Stimulated activated CD8-positive, alpha-beta memory T cell treated with anti-CD3 and anti-CD28 coated beads, Interleukin-7, amount 100 ng/mL, for 24 hours (primary cell): ENCODE measurements around the gene IL36G.

Experiments used
- DNase-seq: peaks from one replicate; pipeline ENCODE4 v3.0.0-alpha.2; 2020; ENCODE audit warnings: low read depth

Gene IL36G

GRCh38 chr2:112972423-112973086, 5.3 kb upstream of the IL36G start:
- DNase-seq, result no peak

DNA sequence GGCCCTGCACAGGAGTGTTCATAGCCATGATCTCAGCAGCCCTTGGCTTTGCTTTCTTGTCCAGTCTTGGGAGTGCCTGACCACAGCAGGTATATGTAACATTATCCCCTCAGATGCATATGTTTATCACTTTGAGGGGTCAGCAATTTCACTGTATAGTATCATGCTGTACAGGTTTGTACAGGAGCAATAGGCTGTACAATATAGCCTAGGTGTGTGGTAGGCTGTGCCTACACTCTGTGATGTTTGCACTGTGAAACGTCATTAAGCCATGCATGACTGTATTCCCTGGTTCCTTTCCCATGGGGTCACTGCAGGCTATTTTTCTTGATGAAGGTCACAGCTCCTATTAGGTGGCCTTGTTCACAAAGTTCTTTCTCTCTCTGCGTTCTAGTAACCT, 4.7 kb upstream of the IL36G start:
- no peak for DNase-seq

GRCh38 chr2:112979731-112980130, 1.9 kb downstream of the IL36G start:
- DNase-seq, result no peak

GRCh38 chr2:112980537-112980936, 2.7 kb downstream of the IL36G start:
- DNase-seq, result no peak

DNA sequence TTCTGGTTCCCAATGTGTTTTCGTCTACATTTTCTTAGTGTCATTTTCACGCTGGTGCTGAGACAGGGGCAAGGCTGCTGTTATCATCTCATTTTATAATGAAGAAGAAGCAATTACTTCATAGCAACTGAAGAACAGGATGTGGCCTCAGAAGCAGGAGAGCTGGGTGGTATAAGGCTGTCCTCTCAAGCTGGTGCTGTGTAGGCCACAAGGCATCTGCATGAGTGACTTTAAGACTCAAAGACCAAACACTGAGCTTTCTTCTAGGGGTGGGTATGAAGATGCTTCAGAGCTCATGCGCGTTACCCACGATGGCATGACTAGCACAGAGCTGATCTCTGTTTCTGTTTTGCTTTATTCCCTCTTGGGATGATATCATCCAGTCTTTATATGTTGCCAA, 7.3 kb downstream of the IL36G start:
- no peak for DNase-seq

DNA sequence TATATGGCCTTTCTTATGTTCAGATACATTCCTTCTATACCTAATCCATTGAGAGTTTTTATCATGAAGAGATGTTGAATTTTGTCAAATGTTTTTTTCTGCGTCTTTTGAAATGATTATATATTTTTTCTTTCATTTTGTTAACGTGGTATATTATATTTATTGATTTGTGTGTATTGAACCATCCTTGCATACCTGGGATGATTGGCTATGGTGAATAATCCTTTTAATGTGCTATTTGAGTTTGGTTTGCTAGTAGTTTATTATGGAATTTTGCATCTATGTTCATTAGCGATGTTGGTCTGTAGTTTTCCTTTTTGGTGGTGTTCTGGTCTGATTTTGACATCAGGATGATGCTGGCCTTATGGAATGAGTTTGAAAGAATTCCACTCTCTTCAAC, 11.8 kb downstream of the IL36G start:
- no peak for DNase-seq

- DNase-seq, result no peak
Observed at GRCh38 chr2:112993831-112994230, 16.0 kb downstream of the IL36G start.

DNA sequence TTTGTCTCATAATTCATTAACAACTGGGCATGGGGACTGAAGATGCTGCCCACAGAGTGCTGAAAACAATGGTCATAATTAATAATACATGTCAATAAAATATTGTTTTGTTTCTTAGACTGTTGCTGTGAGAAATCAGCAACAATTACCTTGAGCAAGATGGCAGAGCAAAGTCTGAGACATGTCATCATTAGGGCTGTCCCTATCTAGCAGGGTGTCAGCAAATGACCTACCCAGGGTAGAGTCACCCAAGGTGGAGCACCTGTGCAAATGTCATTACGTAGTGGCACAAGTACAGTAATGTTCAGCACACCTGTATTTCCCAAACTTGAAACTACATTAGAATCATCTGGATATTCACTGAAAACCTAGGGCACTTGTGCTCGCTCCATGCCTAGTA, 16.8 kb downstream of the IL36G start:
- DNase-seq, result no peak

GRCh38 chr2:112995346-112995920, 17.6 kb downstream of the IL36G start:
- no peak for DNase-seq

- DNase-seq, result no peak
Observed at GRCh38 chr2:112996635-112997034, 18.8 kb downstream of the IL36G start.

GRCh38 chr2:112997151-112997550, 19.3 kb downstream of the IL36G start:
- no peak for DNase-seq

- DNase-seq, result no peak
Observed at GRCh38 chr2:113000436-113000835, 22.6 kb downstream of the IL36G start.

DNA sequence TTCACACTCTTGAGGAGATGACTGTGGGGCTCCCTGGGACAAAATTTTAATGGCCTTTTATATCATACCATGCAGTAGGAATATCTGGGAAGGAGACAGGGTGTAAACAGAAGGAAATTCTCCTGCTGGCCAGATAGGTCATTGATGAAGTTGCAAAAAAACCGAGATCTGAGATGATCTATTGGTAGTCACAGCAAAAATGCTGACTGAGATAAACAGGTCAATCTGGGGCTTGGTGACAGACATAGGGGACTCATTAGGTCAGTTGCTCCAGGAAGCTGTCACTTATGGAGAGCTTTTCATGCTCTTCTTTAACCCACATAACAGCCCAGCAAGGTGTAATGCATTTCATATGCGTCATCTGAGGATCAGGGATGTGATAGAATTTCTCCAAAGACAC, 24.9 kb downstream of the IL36G start:
- no peak for DNase-seq

DNA sequence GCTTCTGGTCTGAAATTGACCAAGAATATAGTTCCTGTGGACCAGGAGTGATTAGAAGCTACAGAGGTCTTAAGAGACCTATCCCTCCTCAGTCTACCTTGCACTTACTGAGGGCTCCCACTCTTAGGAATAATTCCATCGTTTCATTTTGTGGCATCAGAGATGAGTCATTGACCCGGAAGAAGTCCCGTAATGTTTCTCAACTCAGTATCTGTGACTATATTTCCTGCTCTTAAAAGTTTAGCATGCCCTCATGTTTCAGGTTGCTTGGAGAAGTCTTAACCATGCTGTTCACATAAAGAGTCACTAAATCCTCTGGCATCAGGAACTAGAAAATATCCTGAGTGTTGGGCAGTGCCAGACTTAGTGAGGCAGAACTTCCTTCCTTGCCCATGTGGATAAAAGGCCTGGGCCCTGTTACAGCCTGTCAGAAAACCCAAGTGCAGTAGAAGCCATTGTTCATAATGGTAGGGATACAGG, 27.3 kb downstream of the IL36G start, which contains the start of gene IL36A:
TSS of gene IL36A (plus strand) at position 430 of the 480 bp plus-strand sequence. CDS start 413 bp downstream, outside the sequence.
- DNase-seq, result no peak

GRCh38 chr2:113007250-113007649, 29.4 kb downstream of the IL36G start:
- no peak for DNase-seq

DNA sequence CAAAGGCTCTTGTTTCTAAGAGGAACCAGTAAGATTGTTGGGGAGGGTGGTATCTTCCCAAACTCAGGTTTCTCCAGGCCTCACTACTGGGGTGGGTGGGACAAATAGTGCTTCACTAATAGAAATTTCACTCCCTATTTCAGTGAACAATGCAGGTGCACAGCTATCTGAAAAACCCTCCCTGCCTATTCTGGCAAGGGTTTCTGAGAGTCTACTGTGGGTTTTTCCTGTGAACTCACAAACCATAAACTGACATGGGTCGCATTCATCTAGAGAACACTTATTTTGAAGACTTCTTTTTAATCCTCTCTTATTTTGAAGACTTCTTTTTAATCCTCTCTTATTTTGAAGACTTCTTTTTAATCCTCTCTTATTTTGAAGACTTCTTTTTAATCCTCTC, 31.8 kb downstream of the IL36G start:
- no peak for DNase-seq

GRCh38 chr2:113010088-113010487, 32.3 kb downstream of the IL36G start:
- no peak for DNase-seq

DNA sequence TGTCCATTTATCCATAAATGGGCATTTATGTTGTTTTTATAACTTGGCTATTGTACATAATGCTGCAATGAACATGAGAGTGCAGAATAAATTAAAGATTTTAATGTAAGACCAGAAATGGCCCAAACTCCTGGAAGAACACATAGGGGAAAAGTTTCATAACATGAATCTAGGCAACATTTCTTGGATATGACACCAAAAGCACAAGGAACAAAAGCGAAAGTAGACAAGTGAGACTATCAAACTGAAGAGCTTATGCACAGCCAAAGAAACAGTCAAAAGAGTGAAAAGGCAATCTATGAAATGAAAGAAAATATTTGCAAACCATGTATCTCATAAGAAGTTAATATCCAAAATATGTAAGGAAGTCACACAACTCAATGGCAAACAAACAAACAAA, 33.3 kb downstream of the IL36G start:
- DNase-seq, result no peak

DNA sequence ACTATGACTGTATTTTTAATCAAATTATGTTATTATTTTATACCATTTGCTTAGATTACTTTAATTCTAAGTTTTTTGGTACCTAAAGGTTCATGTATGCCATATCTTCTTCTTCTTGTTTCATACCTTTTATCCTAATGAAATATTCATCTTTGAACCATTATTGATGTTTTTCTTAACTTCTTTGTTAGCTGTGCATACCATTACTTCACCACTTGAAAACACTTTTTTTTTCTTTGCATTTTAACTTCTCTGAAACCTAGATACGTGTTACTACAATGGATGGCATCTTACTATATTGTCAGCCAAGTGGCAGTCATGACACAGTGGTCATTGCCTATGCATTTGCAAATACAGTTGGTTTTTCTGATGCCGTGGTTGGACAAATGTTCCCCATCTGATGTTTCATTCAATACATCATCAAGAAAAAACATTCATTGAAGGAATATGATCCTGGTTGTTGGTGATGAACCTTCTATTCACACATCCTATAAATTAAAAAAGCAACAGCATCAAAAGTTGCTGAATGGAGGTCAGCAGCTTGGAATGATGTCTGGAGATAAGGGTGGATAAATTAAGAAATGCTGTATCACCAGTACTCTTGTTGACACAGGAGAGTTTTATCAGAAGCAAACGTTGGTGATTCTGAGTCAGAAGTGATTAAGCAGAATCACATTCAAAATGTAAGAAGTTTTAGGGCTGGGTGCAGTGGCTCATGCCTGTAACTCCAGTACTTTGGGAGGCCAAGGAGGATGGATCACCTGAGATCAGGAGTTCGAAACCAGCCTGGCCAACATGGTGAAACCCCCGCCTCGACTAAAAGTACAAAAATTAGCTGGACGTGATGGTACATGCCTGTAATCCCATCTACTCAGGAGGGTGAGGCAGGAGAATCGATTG, 34.9 kb downstream of the IL36G start:
- no peak for DNase-seq

GRCh38 chr2:113013336-113013661, 35.5 kb downstream of the IL36G start:
- no peak for DNase-seq

DNA sequence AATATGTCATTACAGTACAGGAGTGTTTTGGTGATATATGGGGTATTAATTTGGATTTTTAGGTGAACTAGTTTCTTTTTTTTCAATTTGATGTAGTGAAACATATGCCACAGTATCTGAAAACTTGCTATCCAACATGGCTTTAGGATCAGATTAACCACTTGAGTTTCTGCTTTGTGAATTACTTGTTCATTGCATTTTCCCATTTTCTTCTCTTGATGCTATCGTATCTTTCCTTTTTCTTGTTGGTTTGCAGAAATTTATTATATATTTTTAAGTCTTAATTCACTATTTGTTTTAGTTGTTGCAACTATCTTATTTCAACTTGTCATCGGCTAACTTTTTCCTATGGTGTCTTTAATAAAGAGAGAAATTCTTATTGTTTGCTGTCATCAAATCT, 36.3 kb downstream of the IL36G start:
- DNase-seq, result no peak

DNA sequence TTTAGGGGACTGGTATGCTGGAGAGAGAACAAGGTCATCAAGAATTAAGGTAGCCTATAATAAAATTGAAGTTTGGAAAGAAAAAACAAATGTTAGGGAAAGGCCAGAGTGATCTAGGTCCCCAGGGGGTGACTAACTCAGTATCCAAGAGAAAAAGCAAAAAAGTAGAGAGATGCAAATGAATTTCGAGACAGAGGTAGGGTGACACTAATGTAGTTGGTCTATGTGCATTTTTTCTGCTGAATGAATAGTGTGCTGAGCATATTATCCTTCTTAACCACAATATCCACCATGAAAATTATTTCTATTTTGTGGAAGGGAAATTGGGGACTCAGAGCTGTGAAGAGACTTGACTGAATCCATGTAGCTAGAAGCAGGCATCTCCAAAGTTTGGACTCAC, 37.2 kb downstream of the IL36G start:
- no peak for DNase-seq

- DNase-seq, result no peak
Observed at GRCh38 chr2:113015655-113016054, 37.8 kb downstream of the IL36G start.
